Gastroesophageal sphincter (tissue), 4 donors: ENCODE measurements around the gene HTRA1. TPM values are rescaled to one million over a fixed set of nuclear protein-coding genes. Genes with fewer than 3 reads are reported as not detected.
A peak's percentile ranks its signal among the peaks of the same experiment; 100 is the strongest.

Experiments
- ATAC-seq: fragments of 150-250 bp; one replicate; pipeline ENCODE4 v1.9.1; 2016; ENCODE audit warnings: mild to moderate bottlenecking, moderate library complexity
- H3K27ac ChIP-seq, 4 donors: fragments of 200-600 bp; sonication (generic) in 3 of 4; 1 replicate in 3 of 4; 2 replicates in 1 of 4; pipeline ENCODE4 v1.5.1; 2016 to 2019
- H3K27me3 ChIP-seq: fragments of 200-600 bp; sonication (generic); one replicate; pipeline ENCODE4 v1.5.1; 2019
- H3K36me3 ChIP-seq, 2 donors: fragments of 200-600 bp; sonication (generic); one replicate each; pipeline ENCODE4 v1.5.1; 2019; ENCODE audit warnings: control low read depth in 1 of 2
- H3K4me1 ChIP-seq, 3 donors: fragments of 200-600 bp; sonication (generic); 1 replicate in 2 of 3; 2 replicates in 1 of 3; pipeline ENCODE4 v1.5.1; 2016 to 2019; ENCODE audit warnings: control low read depth in 2 of 3
- H3K4me3 ChIP-seq, 2 donors: fragments of 200-600 bp; sonication (generic); one replicate each; pipeline ENCODE4 v1.5.1; 2019; ENCODE audit warnings: mild to moderate bottlenecking in 1 of 2, moderate library complexity in 1 of 2
- H3K9me3 ChIP-seq, 3 donors: fragments of 200-600 bp; sonication (generic); one replicate each; pipeline ENCODE4 v1.5.1; 2017 to 2019; ENCODE audit warnings: control low read depth in 2 of 3
- EP300 ChIP-seq: sonication (generic); formaldehyde crosslinking; IDR thresholded peaks from one replicate; pipeline ENCODE4 v1.6.1; 2017; ENCODE audit warnings: antibody characterized with exemption, mild to moderate bottlenecking
- POLR2A ChIP-seq, 2 donors: fragments of 450-650 bp; IDR thresholded peaks; one replicate each; pipeline ENCODE4 v1.6.1; 2017; ENCODE audit warnings: antibody characterized with exemption in 2 of 2, mild to moderate bottlenecking in 2 of 2, moderate library complexity in 1 of 2
- POLR2AphosphoS5 ChIP-seq: sonication (generic); formaldehyde crosslinking; IDR thresholded peaks from one replicate; pipeline ENCODE4 v1.6.1; 2017; ENCODE audit warnings: antibody characterized with exemption
- WGBS, 2 donors: methylation state at CpG; one replicate each; pipeline ENCODE4 v1.1.5; 2018; ENCODE audit warnings: low coverage in 1 of 2; 5-methylcytosine and 5-hydroxymethylcytosine counted together
- total RNA-seq, 4 donors: library from RNA; depleted of rRNA; stranded (reverse); fragments of >200 nt; gene quantifications; one replicate each; pipeline ENCODE4 v1.1.0, GENCODE V29; 2016
- TF ChIP-seq, protein P1 (sequence below), 4 experiments: fragments of 200-600 bp in 2 of 4; fragments of 450-650 bp in 2 of 4; sonication (generic) in 1 of 4; IDR thresholded peaks; one replicate each; pipeline ENCODE4 v1.5.1; 2017 to 2019; ENCODE audit warnings: antibody characterized with exemption in 4 of 4, mild to moderate bottlenecking in 2 of 4, moderate library complexity in 2 of 4

The HTRA1 gene
- total RNA-seq, 4 donors from 2014 or later = 107 to 137 (median 111) TPM

DNA sequence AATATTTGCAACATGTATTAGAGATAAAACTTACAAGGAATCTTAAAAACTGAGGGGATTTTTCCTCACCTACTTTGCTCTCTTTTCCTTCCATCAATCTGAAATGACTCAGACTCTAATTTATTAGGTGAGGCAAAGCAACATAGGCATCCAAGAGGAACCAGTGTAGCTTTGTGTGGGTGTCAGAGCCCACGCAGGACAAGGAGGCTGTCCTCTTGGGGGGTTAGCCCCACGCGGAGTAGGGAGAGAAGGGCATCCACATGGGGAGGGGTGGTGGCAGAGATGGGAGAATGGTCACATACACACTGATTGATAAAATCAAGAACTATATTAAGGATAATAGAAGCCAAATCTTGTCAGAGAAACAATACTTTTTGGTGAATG, 40.7 kb upstream of the HTRA1 start:
- H3K27ac ChIP-seq = peak overlapping the region; percentile 69 to 84 (median 78)
- no peak overlapping the region for H3K4me3 ChIP-seq
- no peak for TF ChIP-seq POLR2A (IDR thresholded peaks at IDR 0.05)
- no peaks in the 10 kb centered on the region for H3K27me3 ChIP-seq
- WGBS, 2 donors = 65% methylated on average over 3 of the region's 3 CpGs; no CpG with 5 or more reads in 1 of the 2 donors
- peaks cover 19 to 65% (median 19%) of the 10 kb centered on the region in 3 donors for H3K4me1 ChIP-seq
- no peaks in the 10 kb centered on the region for H3K9me3 ChIP-seq
- ATAC-seq = no peak
- peaks cover 0 to 27% of the 10 kb centered on the region in 2 donors for H3K36me3 ChIP-seq

DNA sequence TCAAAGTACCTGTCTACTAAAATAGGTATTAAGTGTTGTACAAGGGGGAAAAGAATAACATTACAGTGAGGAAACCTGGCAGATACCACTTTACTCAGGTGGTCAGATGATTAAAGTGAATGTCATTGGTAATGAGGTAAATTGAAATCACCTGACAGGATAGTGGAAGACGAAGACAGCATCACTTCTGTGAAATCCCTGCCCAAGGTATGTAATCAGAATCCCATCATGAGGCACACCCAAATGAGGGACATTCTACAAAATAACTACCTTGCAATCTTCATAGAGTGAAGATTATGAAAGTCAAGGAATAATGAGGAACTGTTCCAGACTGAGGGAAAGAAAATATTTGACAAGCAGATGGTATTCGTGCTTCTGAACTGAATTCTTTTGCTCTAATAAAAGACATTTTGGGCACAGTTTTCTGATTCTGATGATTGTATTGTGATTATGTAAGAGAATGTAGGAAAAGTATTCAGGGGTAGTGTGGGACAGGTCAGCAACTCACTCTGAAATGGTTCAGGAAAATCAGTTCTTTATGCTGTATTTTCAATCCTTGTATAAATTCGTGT, 40.2 kb upstream of the HTRA1 start:
- no peaks in the 10 kb centered on the region for H3K27me3 ChIP-seq
- H3K4me1 ChIP-seq = peaks cover 19 to 65% (median 19%) of the 10 kb centered on the region in 3 donors
- H3K9me3 ChIP-seq = no peaks in the 10 kb centered on the region
- no peak for ATAC-seq
- H3K4me3 ChIP-seq = no peak overlapping the region
- H3K27ac ChIP-seq = peak overlapping the region; percentile 69 to 84 (median 78)
- TF ChIP-seq, protein P1, sequence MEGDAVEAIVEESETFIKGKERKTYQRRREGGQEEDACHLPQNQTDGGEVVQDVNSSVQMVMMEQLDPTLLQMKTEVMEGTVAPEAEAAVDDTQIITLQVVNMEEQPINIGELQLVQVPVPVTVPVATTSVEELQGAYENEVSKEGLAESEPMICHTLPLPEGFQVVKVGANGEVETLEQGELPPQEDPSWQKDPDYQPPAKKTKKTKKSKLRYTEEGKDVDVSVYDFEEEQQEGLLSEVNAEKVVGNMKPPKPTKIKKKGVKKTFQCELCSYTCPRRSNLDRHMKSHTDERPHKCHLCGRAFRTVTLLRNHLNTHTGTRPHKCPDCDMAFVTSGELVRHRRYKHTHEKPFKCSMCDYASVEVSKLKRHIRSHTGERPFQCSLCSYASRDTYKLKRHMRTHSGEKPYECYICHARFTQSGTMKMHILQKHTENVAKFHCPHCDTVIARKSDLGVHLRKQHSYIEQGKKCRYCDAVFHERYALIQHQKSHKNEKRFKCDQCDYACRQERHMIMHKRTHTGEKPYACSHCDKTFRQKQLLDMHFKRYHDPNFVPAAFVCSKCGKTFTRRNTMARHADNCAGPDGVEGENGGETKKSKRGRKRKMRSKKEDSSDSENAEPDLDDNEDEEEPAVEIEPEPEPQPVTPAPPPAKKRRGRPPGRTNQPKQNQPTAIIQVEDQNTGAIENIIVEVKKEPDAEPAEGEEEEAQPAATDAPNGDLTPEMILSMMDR (IDR thresholded peaks at IDR 0.05) = no peak
- TF ChIP-seq POLR2A (IDR thresholded peaks at IDR 0.05) (no peak), EP300 (no peak), POLR2AphosphoS5 (no peak)
- 53 to 63% methylated on average over 3 of the region's 3 CpGs for WGBS, 2 donors
- peaks cover 0 to 26% of the 10 kb centered on the region in 2 donors for H3K36me3 ChIP-seq

DNA sequence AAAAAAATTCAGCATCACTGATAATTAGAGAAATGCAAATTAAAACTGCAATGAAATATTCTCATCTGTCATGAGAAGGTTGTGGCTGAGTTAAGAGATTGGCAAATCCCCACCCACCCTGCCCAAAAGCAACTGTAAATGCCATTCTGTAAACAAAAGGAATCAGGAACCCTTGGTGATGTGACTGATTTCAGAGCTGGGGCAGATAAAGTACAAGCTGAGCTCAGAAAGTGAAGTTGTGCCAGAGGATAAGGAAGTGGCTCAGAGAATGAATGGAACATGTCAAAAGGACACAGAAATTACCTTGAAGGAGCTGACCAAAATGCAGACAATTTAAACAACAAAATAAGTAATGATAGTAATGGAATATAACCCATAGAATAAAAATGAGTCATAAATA, 39.6 kb upstream of the HTRA1 start:
- H3K27ac ChIP-seq = peak overlapping the region; percentile 69 to 84 (median 78)
- ATAC-seq = no peak
- H3K27me3 ChIP-seq = no peaks in the 10 kb centered on the region
- TF ChIP-seq POLR2A (IDR thresholded peaks at IDR 0.05) (no peak), EP300 (no peak), POLR2AphosphoS5 (no peak)
- TF ChIP-seq, protein P1 (IDR thresholded peaks at IDR 0.05) = no peak
- peaks cover 19 to 65% (median 19%) of the 10 kb centered on the region in 3 donors for H3K4me1 ChIP-seq
- H3K9me3 ChIP-seq = no peaks in the 10 kb centered on the region
- no peak overlapping the region for H3K4me3 ChIP-seq
- peaks cover 0 to 26% of the 10 kb centered on the region in 2 donors for H3K36me3 ChIP-seq

DNA sequence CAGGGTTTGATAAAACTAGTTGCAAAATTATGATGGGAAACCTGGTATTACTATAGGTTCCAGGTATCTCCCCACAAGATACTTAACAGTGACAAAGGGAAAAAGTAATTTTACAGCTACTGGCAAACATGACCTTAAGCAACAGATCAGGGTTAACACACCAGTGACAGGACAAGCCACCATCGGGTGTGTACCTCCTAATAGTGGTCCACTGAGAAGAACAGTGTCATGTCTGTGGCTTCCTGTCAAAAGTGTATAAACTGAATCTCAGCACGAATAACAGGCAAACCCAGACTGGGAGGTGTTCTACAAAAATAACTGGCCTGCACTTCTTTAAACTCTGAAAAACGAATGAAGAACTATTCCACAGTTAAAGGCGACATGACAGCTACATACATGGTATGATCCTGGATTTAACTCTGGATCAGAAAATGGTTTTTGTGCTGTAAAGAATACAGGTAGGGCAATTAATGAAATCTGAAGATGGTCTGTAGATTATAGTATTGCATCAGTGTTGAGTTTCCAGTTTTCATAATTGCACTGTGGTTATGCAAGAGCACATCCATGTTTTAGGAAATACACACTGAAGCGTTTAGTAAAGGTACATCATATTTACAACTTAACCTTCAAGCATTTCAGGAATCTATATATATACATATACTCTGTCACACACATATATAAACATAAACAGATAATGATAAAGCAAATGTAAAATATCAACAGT, 38.9 kb upstream of the HTRA1 start:
- H3K4me3 ChIP-seq = no peak overlapping the region
- peaks cover 0 to 25% of the 10 kb centered on the region in 2 donors for H3K36me3 ChIP-seq
- peak overlapping the region in 3 of 4 donors; percentile 52 to 79 (median 77) for H3K27ac ChIP-seq
- H3K27me3 ChIP-seq = no peaks in the 10 kb centered on the region
- no peaks in the 10 kb centered on the region for H3K9me3 ChIP-seq
- WGBS, 2 donors = 56 to 61% methylated on average over 5 of the region's 5 CpGs
- ATAC-seq = no peak
- no peak for TF ChIP-seq POLR2AphosphoS5
- TF ChIP-seq, protein P1 (IDR thresholded peaks at IDR 0.05) = no peak
- TF ChIP-seq EP300 = no peak
- TF ChIP-seq POLR2A (IDR thresholded peaks at IDR 0.05) = no peak
- H3K4me1 ChIP-seq = peaks cover 19 to 65% (median 19%) of the 10 kb centered on the region in 3 donors

DNA sequence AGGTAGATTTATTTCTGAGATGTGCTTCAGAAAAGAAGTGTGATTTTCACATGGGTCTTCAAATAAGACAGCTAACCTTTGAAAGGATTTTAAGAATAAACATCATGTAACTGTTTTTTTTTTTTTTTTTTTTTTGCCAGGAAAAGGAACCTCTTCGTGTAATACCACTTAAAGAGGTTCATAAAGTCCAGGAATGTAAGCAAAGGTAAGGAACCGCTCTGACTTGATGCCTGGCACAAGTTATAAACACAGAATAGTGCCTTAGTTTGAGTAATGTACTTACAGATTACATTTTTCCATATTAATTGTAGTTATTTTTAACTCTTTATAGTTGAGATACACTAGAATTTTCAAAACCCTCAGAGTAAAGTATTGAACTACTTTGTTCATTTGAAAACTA, 37.3 kb upstream of the HTRA1 start:
- Histone ChIP-seq H3K9me3 (no peaks in the 10 kb centered on the region), H3K36me3 (peaks cover 0 to 37% of the 10 kb centered on the region in 2 donors), H3K27me3 (no peaks in the 10 kb centered on the region), H3K4me3 (no peak overlapping the region), H3K27ac (peak overlapping the region in 3 of 4 donors; percentile 24 to 77 (median 68)), H3K4me1 (peaks cover 18 to 66% (median 19%) of the 10 kb centered on the region in 3 donors)
- 24 to 46% methylated on average over 2 of the region's 2 CpGs for WGBS, 2 donors
- TF ChIP-seq, protein P1 (IDR thresholded peaks at IDR 0.05) = no peak
- peak; percentile 82 for TF ChIP-seq POLR2AphosphoS5
- no peak for ATAC-seq
